ENCODE results near the gene GSX1.
A peak's percentile ranks its signal among the peaks of the same experiment; 100 is the strongest.

Gene GSX1

DNA sequence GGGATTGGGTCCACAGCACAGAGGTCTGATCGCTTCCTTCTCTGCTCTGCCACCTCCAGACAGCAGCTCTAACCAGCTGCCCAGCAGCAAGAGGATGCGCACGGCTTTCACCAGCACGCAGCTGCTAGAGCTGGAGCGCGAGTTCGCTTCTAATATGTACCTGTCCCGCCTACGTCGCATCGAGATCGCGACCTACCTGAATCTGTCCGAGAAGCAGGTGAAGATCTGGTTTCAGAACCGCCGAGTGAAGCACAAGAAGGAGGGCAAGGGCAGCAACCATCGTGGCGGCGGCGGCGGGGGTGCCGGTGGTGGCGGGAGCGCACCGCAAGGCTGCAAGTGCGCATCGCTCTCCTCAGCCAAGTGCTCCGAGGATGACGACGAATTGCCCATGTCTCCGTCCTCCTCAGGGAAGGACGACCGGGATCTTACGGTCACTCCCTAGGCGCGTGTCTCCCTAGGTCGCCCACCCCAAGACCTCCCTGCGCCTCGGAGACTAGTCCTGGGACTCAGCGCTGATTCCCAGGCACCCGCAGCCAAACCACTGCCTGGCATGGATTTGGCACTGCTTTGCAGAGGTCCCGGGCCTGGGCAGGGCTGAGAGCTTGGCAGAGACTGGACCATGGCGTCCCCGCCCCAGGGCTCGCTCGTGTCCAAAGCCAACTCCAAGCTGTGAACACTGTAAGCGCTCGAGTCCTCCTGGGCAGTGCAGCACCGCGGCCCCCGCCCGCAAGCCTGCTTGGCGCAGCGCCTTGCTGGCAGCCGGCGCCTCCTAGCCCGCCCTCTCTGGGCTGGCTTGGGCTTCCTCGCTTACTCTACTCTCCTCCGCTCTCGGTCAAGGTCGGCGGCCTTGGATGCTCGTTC is 1.5 kb downstream of the GSX1 start:
- TF ChIP-seq, protein P1, sequence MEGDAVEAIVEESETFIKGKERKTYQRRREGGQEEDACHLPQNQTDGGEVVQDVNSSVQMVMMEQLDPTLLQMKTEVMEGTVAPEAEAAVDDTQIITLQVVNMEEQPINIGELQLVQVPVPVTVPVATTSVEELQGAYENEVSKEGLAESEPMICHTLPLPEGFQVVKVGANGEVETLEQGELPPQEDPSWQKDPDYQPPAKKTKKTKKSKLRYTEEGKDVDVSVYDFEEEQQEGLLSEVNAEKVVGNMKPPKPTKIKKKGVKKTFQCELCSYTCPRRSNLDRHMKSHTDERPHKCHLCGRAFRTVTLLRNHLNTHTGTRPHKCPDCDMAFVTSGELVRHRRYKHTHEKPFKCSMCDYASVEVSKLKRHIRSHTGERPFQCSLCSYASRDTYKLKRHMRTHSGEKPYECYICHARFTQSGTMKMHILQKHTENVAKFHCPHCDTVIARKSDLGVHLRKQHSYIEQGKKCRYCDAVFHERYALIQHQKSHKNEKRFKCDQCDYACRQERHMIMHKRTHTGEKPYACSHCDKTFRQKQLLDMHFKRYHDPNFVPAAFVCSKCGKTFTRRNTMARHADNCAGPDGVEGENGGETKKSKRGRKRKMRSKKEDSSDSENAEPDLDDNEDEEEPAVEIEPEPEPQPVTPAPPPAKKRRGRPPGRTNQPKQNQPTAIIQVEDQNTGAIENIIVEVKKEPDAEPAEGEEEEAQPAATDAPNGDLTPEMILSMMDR (IDR thresholded peaks at IDR 0.05; ENCODE audit: control insufficient read depth, insufficient read depth, low read depth, low read length, missing control alignments) = no peak
- no peak overlapping the region for H3K4me3 ChIP-seq (ENCODE audit: control insufficient read depth, low read depth, low read length)
- no peak for DNase-seq (ENCODE audit: low read depth)

DNA sequence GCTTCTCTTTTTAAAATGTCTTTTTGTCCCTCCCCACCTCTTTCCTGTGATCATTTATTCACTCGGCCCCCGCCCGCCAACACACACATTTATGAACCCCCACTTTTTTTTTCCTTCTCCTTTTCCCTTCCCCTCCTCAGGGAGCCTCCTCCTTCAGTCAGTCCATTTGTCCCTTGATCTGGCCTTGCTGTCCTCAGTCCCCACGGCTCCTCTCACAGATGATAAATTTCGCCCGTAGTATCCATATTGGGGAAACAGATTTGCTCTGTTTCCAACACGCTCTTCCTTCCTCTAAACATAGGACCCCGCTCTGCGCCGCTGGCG is 2.0 kb downstream of the GSX1 start:
- TF ChIP-seq, protein P1 (IDR thresholded peaks at IDR 0.05; ENCODE audit: control insufficient read depth, insufficient read depth, low read depth, low read length, missing control alignments) = no peak
- no peak for DNase-seq (ENCODE audit: low read depth)
- H3K4me3 ChIP-seq (ENCODE audit: control insufficient read depth, low read depth, low read length) = no peak overlapping the region

DNA sequence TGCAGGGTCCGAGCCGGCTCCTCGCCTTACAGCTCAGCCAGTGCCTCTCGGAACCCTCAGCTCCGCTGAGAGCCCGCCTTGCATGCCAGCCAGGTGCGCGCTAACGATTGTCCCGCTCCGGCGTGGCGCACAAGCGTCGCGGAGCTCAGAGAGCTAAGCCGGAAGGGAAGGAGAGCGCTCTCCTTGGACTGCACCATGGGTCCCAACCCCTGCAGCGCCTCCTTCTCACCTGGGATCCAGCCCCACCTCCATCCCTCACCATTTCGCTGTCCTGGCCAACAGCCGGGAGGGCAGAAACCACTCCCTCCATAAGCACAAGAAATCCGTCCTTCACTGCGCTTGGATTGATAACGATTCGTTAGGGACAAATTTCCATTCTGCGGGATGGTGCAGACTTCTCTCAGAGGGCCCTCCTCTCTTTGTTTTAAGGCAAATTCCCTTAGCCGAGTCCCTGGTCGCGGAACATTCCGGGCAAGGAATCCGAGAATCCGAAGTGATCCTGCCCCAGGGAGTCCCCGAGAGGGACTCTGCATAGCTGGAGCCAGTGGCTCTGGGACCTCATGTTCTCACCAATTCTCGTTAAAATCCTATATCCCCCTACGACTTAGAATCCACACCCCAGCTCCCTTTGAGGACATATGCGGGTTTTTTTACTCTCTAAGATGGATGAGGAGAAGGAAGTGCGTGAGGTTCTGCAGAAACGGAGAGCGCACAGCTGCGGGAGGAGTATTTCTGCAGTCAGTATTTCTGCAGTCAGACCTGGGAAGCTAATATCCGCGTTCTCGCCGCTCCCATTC is 2.8 kb downstream of the GSX1 start:
- H3K4me3 ChIP-seq (ENCODE audit: control insufficient read depth, low read depth, low read length) = no peak overlapping the region
- TF ChIP-seq, protein P1 (IDR thresholded peaks at IDR 0.05; ENCODE audit: control insufficient read depth, insufficient read depth, low read depth, low read length, missing control alignments) = no peak
- DNase-seq (ENCODE audit: low read depth) = no peak

GRCh38 chr13:27795718-27796019 is 3.4 kb downstream of the GSX1 start:
- no peak for DNase-seq (ENCODE audit: low read depth)
- TF ChIP-seq, protein P1 (IDR thresholded peaks at IDR 0.05; ENCODE audit: control insufficient read depth, insufficient read depth, low read depth, low read length, missing control alignments) = no peak
- no peak overlapping the region for H3K4me3 ChIP-seq (ENCODE audit: control insufficient read depth, low read depth, low read length)

GRCh38 chr13:27796544-27797227 is 4.4 kb downstream of the GSX1 start:
- TF ChIP-seq, protein P1 (IDR thresholded peaks at IDR 0.05; ENCODE audit: control insufficient read depth, insufficient read depth, low read depth, low read length, missing control alignments) = no peak
- DNase-seq (ENCODE audit: low read depth) = no peak
- no peak overlapping the region for H3K4me3 ChIP-seq (ENCODE audit: control insufficient read depth, low read depth, low read length)

- DNase-seq (ENCODE audit: low read depth) = no peak
- no peak overlapping the region for H3K4me3 ChIP-seq (ENCODE audit: control insufficient read depth, low read depth, low read length)
- TF ChIP-seq, protein P1 (IDR thresholded peaks at IDR 0.05; ENCODE audit: control insufficient read depth, insufficient read depth, low read depth, low read length, missing control alignments) = peak; percentile 22
Observed at GRCh38 chr13:27797228-27797624, 4.9 kb downstream of the GSX1 start.

Measured in AG09309 (cell line).